ENCODE measurements around the gene ELAPOR1.

The ELAPOR1 gene

DNA sequence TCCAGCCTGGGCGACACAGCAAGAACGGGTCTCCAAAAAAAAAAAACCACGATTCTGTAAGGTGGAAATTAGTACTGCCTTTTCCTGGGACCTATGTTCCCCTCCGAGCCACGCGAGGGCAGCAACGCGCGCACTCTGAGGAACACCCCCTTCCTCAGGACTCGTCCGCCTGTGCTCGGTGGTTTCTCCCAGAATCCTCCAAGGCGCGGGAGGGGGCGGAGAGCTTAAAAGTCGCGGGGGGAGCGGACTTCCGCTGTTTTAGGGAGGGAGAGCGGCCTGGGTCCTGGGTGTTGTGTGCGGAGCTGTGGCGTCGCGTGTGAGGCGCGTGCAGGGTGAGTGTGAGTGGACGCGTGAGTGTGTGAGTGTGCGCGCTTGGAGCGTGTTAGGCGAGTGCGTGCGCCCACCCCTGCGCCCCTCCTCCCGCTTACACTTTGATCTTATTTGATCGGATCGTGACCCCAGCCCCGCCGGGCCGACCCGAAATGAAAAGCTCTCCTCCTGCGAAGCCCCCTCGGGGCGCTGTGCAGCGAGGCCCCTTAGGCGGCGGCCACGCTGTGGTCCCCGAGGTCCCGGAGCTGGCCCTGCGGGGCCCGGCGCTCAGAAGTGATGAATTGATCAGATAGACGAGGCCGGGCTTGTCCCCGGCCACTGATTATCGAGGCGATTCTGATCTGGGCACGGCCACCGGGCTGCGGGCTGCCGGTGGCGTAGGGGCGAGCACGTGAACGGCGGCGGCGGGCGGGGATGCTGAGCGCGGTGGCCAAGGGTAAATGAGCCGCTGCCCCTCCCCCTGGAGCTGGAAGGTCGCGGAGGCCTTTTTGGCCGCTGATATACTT lies 13.8 kb upstream of the ELAPOR1 start:
- DNase-seq (ENCODE audit: low read depth), result peak; percentile 95

GRCh38 chr1:109104364-109105151 lies 9.4 kb upstream of the ELAPOR1 start:
- no peak for DNase-seq (ENCODE audit: low read depth)

GRCh38 chr1:109105881-109106280 lies 8.0 kb upstream of the ELAPOR1 start:
- DNase-seq (ENCODE audit: low read depth), result no peak

GRCh38 chr1:109107785-109108184 lies 6.1 kb upstream of the ELAPOR1 start:
- no peak for DNase-seq (ENCODE audit: low read depth)

DNA sequence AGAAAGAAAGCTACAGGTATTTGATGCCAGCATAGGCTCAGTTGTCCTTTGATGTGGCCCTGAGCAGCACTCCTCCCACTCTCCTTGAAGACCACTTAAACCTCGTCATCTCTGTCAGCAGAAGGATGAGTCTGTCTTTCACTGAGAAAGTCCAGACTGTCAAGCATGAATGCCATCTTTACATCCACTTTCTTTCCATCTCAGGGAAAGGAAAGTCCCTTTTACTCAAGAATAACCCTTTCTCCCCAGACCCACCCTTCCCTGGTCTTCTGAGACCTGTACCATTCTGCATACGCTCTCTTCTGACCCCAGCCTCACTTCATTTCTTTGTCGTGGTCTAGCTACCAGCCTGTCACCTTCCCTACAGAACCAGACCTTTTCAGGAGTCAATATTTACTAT lies 4.0 kb upstream of the ELAPOR1 start:
- DNase-seq (ENCODE audit: low read depth), result no peak

DNA sequence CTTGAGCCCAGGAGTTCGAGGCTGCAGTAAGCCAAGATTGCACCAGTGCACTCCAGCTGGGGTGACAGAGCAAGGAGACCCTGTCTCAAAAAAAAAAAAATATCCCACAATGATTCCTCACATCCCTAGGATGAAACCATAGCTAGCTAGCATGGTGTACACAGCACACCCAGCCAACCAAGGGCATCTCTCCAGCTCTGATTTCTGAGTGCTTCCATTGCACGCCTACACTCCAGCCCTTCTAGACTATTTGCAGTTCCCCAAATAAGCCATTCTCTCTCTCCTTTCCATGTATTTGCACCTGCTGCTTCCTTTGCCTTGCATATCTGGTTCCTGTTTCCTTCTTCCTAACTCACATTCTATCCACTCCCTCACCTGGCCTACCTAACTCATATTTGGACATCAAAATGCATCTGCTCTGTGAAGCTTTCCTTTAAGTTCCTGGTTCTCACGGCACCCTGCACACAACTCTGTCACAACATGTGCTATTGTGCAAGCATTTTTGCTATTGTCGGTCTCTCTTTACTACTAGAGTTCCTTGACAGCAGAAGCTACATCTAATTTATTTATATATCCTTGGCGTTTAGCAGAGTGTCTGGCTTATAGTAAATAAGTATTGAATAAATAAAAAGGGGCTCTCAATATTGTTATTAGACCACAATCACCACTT lies 2.4 kb upstream of the ELAPOR1 start:
- DNase-seq (ENCODE audit: low read depth), result no peak

DNA sequence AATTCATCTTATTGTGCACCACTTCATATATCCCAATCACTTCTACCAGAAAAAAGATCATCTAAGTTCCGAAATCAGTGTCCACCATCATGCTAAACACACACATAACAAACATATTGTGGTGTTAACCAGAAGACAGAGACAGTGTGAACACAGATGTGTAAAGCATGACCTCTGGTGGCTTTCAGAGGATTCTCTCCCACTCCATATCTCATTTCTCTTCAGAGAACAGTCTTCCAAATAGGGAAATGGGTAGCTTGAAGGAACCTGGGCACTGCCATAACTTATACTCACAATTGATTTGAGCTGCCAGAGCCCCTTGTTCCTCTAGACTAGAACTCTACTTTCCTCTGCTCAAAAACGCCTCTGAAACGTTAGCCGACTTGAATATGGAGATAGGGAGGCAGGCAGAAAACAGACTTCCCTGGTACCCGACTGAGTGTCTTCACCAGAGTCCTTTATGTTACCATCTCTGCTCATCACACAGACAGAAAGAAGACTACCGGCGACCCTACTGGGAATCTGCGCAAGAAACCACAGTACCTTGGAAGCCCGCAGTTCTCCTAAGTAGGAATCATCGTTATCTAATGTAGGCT lies 1.8 kb upstream of the ELAPOR1 start:
- DNase-seq (ENCODE audit: low read depth), result no peak

DNA sequence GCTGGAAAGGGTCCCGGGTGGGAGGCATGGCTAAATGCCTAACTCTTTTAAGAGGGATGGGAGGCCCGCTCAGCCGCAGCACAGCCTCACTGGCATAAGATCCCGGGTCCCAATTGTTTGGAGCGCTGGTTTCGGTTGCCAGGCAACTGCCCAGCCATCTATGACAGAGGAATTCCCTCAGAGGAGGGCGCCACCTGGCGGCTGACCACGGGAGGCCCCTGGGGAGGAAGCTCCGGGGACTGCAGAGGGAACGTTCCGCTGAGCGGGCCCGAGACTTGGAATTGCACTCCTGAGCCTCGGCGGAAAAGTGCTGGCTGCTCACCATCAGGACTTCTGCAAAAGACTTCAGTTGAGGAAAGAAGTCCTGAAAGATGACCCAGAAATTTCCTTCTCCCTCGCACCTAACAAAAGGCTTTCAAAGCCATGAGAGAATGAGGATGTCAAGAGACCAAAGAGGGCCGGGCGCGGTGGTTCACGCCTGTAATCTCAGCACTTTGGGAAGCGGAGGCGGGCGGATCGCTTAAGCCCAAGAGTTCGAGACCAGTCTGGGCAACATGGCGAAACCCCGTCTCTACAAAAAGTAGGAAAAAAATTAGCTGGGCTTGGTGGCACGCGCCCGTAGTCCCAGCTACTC lies 1.1 kb upstream of the ELAPOR1 start:
- peak; percentile 71 for DNase-seq (ENCODE audit: low read depth)

DNA sequence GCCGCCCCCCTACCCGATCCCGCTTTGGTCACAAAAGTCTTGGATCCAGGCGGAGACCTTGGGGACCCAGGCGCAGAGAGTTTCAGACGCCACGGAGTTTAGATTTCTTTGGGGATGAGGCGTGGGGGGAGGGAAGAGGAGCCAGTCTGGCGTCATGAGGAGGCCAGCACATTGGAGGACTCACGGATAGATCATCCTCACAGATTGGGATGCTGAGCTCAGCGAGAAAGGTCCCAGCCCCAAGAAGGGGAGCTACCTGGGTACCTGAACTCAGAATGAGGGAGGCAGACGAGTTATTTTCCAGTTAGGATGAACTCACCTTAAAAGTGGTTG lies 393 bp downstream of the ELAPOR1 start:
- no peak for DNase-seq (ENCODE audit: low read depth)

- DNase-seq (ENCODE audit: low read depth), result no peak
Measured at GRCh38 chr1:109115685-109116084, 1.8 kb downstream of the ELAPOR1 start.

GRCh38 chr1:109116286-109116685 lies 2.4 kb downstream of the ELAPOR1 start:
- DNase-seq (ENCODE audit: low read depth), result no peak

GRCh38 chr1:109118089-109118488 lies 4.2 kb downstream of the ELAPOR1 start:
- no peak for DNase-seq (ENCODE audit: low read depth)

DNA sequence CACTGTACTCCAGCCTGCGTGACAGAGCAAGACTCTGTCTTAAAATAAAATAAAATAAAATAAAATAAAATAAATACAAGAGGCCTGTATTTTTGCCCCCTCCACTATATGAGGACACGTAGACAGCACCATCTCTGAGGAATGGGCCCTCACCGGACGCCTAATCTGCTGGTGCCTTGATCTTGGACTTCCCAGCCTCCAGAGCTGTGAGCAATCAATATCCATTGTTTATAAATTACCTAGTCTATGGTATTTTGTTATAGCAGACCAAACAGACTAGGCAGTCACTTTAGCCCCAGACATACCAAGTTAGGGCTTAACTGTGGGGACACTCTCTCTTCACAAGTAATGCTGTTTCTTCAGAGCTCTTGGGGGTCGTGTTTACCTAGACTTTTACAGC lies 6.4 kb downstream of the ELAPOR1 start:
- DNase-seq (ENCODE audit: low read depth), result no peak

DNA sequence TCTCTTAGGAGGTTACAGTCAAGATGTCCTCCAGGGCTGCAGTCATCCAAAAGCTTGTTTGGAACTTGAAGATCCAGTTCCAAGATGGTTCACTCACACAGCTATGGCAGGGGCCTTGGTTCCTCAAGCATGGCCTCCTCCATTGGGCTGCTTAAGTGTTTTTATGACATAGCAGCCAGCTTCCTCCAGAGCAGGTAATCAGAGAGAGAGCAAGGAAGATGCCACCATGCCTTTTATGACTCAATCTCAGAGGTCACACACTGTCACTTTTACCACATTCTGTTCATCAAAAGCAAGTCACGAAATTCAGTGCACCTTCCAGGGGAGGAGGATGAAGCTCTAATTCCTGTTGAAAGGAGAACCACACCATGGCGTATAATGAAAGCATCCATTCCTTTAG lies 17.1 kb downstream of the ELAPOR1 start:
- no peak for DNase-seq (ENCODE audit: low read depth)

- DNase-seq (ENCODE audit: low read depth), result no peak
Measured at GRCh38 chr1:109131800-109132199, 17.9 kb downstream of the ELAPOR1 start.

GRCh38 chr1:109133002-109133706 lies 19.2 kb downstream of the ELAPOR1 start:
- no peak for DNase-seq (ENCODE audit: low read depth)

DNA sequence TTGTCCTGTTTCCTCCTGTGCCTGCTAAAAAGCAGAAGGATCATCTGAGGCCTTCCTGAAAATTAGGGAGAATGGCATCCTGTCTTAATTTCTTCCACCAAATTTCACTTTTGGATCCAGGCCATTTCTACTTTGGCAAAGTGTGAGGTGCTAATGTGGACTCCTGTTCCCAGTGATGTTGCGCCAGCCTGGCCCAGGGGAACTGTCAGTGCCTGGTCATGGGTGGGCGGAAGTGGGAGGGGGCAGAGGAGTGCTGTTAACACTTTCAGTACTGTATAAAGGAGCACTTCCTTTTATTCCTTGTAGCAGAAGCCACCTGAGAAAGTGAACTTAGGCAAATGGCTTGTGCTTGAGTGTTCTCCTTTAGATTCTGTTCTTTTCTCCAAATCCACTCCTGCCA lies 19.9 kb downstream of the ELAPOR1 start:
- no peak for DNase-seq (ENCODE audit: low read depth)

- DNase-seq (ENCODE audit: low read depth), result no peak
Measured at GRCh38 chr1:109134423-109134822, 20.5 kb downstream of the ELAPOR1 start.

- no peak for DNase-seq (ENCODE audit: low read depth)
Measured at GRCh38 chr1:109135940-109136339, 22.0 kb downstream of the ELAPOR1 start.

GRCh38 chr1:109136766-109137165 lies 22.9 kb downstream of the ELAPOR1 start:
- DNase-seq (ENCODE audit: low read depth), result no peak

- no peak for DNase-seq (ENCODE audit: low read depth)
Measured at GRCh38 chr1:109137958-109138357, 24.0 kb downstream of the ELAPOR1 start.
